Transverse colon (tissue), 4 donors: Measurements from ENCODE around the gene SETD5. TPM values are rescaled to one million over a fixed set of nuclear protein-coding genes. Genes with fewer than 3 reads are reported as not detected.

Experiments used
- DNase-seq: peaks from one replicate; pipeline ENCODE4 v3.0.0-alpha.2; 2019
- H3K27ac ChIP-seq, 4 donors: fragments of 200-600 bp; sonication (generic); 2 replicates each; pipeline ENCODE4 v1.5.1; 2016 to 2018; ENCODE audit warnings: inconsistent platforms in 4 of 4
- H3K27me3 ChIP-seq: fragments of 200-600 bp; sonication (generic); 2 replicates; pipeline ENCODE4 v1.5.1; 2017; ENCODE audit warnings: inconsistent platforms
- H3K36me3 ChIP-seq, 4 donors: fragments of 200-600 bp; sonication (generic); 2 replicates each; pipeline ENCODE4 v1.5.1; 2017 to 2019; ENCODE audit warnings: inconsistent platforms in 4 of 4
- H3K4me1 ChIP-seq, 4 donors: fragments of 200-600 bp; sonication (generic); 2 replicates each; pipeline ENCODE4 v1.5.1; 2017 to 2020; ENCODE audit warnings: inconsistent platforms in 4 of 4
- H3K4me3 ChIP-seq, 4 donors: fragments of 200-600 bp; sonication (generic); 1 replicate in 1 of 4; 2 replicates in 3 of 4; pipeline versions ENCODE4 v1.5.1 to v1.6.1; 2017 to 2019; ENCODE audit warnings: inconsistent platforms in 4 of 4
- H3K9me3 ChIP-seq, 2 donors: fragments of 200-600 bp; sonication (generic); 2 replicates each; pipeline ENCODE4 v1.5.1; 2017 to 2019; ENCODE audit warnings: inconsistent platforms in 2 of 2
- CTCF ChIP-seq, 5 experiments: fragments of 200-600 bp in 3 of 5; fragments of 450-650 bp in 2 of 5; sonication (generic) in 3 of 5; IDR thresholded peaks; 1 replicate in 2 of 5; 2 replicates in 3 of 5; pipeline ENCODE4 v1.5.1; 2016 to 2017; ENCODE audit warnings: antibody characterized with exemption in 5 of 5, inconsistent platforms in 3 of 5, mild to moderate bottlenecking in 2 of 5, moderate library complexity in 1 of 5
- EP300 ChIP-seq: sonication (generic); formaldehyde crosslinking; IDR thresholded peaks from one replicate; pipeline ENCODE4 v1.6.1; 2017; ENCODE audit warnings: antibody characterized with exemption, low read depth
- POLR2A ChIP-seq: fragments of 450-650 bp; IDR thresholded peaks from one replicate; pipeline ENCODE4 v1.6.1; 2016; ENCODE audit warnings: antibody characterized with exemption, mild to moderate bottlenecking, moderate library complexity
- POLR2AphosphoS5 ChIP-seq, 3 donors: sonication (generic); formaldehyde crosslinking; IDR thresholded peaks; one replicate each; pipeline ENCODE4 v1.6.1; 2016; ENCODE audit warnings: antibody characterized with exemption in 3 of 3
- WGBS, 2 donors: methylation state at CpG; one replicate each; pipeline ENCODE4 v1.1.5; 2018; ENCODE audit warnings: low coverage in 1 of 2; 5-methylcytosine and 5-hydroxymethylcytosine counted together
- in situ Hi-C, 4 donors: fragments of 200-750 bp; cut with MboI; loops; one replicate each; pipeline versions ENCODE4 v1.15.0 to v1.15.1; 2017; ENCODE audit warnings: low sequenced_read_pairs in 3 of 4, low pct_ligation_motif_present in 1 of 4, low pct_unique_long_range_greater_than_20kb in 1 of 4
- intact Hi-C: fragments of 100-400 bp; cut with DNase I; formaldehyde crosslinking; loops from one replicate; pipeline ENCODE4 v1.15.1; 2023; ENCODE audit warnings: low total_unique reads
- total RNA-seq, 4 donors: library from RNA; depleted of rRNA; stranded (reverse); fragments of >200 nt; gene quantifications; one replicate each; pipeline ENCODE4 v1.1.0, GENCODE V29; 2016

The SETD5 gene
- total RNA-seq, 4 donors from 2014 or later, result 70.6 to 161 (median 129) TPM

GRCh38 chr3:9388562-9389272, 8.7 kb upstream of the SETD5 start:
- intact Hi-C loops, result loop anchor here (10.0 kb wide), 1 partner anchor 46 kb away; no protein-coding TSS in a partner anchor
- H3K4me3 ChIP-seq, result no peak overlapping the region
- 94 to 98% methylated on average over 5 of the region's 5 CpGs for WGBS, 2 donors
- in situ Hi-C loops, result no loop called here
- no peak for TF ChIP-seq EP300
- no peak for TF ChIP-seq POLR2A
- TF ChIP-seq POLR2AphosphoS5 (IDR thresholded peaks at IDR 0.05), result no peak
- TF ChIP-seq CTCF (IDR thresholded peaks at IDR 0.05), result no peak
- no peaks in the 10 kb centered on the region for H3K27me3 ChIP-seq
- no peaks in the 10 kb centered on the region for H3K9me3 ChIP-seq
- H3K36me3 ChIP-seq, result peaks cover 0 to 68% (median 34%) of the 10 kb centered on the region in 4 donors
- H3K4me1 ChIP-seq, result peaks cover 13 to 24% (median 19%) of the 10 kb centered on the region in 4 donors
- no peak overlapping the region for H3K27ac ChIP-seq
- DNase-seq, result no peak

GRCh38 chr3:9390265-9390888, 7.0 kb upstream of the SETD5 start:
- in situ Hi-C loops, result no loop called here
- H3K27ac ChIP-seq, result no peak overlapping the region
- H3K27me3 ChIP-seq, result no peaks in the 10 kb centered on the region
- WGBS, 2 donors, result 91 to 94% methylated on average over 5 of the region's 5 CpGs
- no peak overlapping the region for H3K4me3 ChIP-seq
- H3K9me3 ChIP-seq, result no peaks in the 10 kb centered on the region
- DNase-seq, result no peak
- peaks cover 0 to 61% (median 26%) of the 10 kb centered on the region in 4 donors for H3K36me3 ChIP-seq
- intact Hi-C loops, result no loop called here
- TF ChIP-seq EP300 (no peak), CTCF (IDR thresholded peaks at IDR 0.05) (no peak), POLR2A (no peak), POLR2AphosphoS5 (IDR thresholded peaks at IDR 0.05) (no peak)
- peaks cover 28 to 41% (median 34%) of the 10 kb centered on the region in 4 donors for H3K4me1 ChIP-seq

- peaks cover 32 to 47% (median 39%) of the 10 kb centered on the region in 4 donors for H3K4me1 ChIP-seq
- intact Hi-C loops, result no loop called here
- no peak for DNase-seq
- H3K9me3 ChIP-seq, result no peaks in the 10 kb centered on the region
- TF ChIP-seq POLR2A (no peak), EP300 (no peak), CTCF (IDR thresholded peaks at IDR 0.05) (no peak), POLR2AphosphoS5 (IDR thresholded peaks at IDR 0.05) (no peak)
- no peaks in the 10 kb centered on the region for H3K27me3 ChIP-seq
- no peak overlapping the region for H3K27ac ChIP-seq
- peaks cover 0 to 49% (median 22%) of the 10 kb centered on the region in 4 donors for H3K36me3 ChIP-seq
- no peak overlapping the region for H3K4me3 ChIP-seq
- 21 to 22% methylated on average over 1 of the region's 1 CpG for WGBS, 2 donors
- in situ Hi-C loops, result no loop called here
These were observed 5.4 kb upstream of the SETD5 start for GRCh38 chr3:9392041-9392440.

- Histone ChIP-seq H3K27me3 (no peaks in the 10 kb centered on the region), H3K9me3 (no peaks in the 10 kb centered on the region), H3K27ac (peak overlapping the region; percentile 98 to 99 (median 98)), H3K4me1 (peaks cover 40 to 66% (median 55%) of the 10 kb centered on the region in 4 donors), H3K36me3 (peaks cover 0 to 15% (median 3%) of the 10 kb centered on the region in 4 donors), H3K4me3 (peak overlapping the region; percentile 75 to 91 (median 81))
- intact Hi-C loops (no loop called here), in situ Hi-C loops (no loop called here)
- TF ChIP-seq CTCF (IDR thresholded peaks at IDR 0.05) (no peak), POLR2AphosphoS5 (IDR thresholded peaks at IDR 0.05) (no peak), EP300 (no peak), POLR2A (no peak)
- no peak for DNase-seq
- 0 to 3% methylated on average over 5 to 14 of the region's 15 CpGs for WGBS, 2 donors
These were observed 1.7 kb upstream of the SETD5 start for GRCh38 chr3:9395570-9396300.
